ENCODE measurements around the gene DEFB126. TPM values are rescaled to one million over a fixed set of nuclear protein-coding genes. Genes with fewer than 3 reads are reported as not detected.

Gene DEFB126
- total and polyA plus RNA-seq, 9 donors, result not detected

DNA sequence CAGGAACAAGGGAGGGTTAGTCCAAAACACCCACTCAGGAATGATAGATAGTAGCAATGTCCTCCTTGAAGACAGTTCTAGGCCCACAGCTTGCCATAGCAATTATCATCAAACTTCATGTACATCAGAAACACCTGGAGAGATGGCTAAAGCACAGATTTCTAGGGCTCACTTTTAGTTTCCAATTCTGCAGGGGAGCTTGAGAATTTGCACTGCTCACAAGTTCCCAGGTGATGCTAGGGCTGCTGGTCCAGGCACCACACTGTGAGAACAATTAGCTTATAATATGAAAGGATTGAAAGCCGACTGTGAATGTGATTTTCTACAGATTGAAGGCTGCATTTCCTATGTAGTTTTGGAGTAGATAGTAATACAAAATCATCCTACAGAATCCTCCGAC is 3.5 kb downstream of the DEFB126 start:
- H3K27ac ChIP-seq (ENCODE audit: low read length), result no peak overlapping the region
- no peaks in the 10 kb centered on the region for H3K36me3 ChIP-seq (ENCODE audit: control insufficient read depth, insufficient read depth, low read length)
- no peaks in the 10 kb centered on the region for H3K4me1 ChIP-seq (ENCODE audit: control insufficient read depth, insufficient read depth, low read length)
- DNase-seq, result no peak
- no CpG with 5 or more reads among the region's 2 CpGs for WGBS (ENCODE audit: insufficient coverage)
- peaks cover 9% of the 10 kb centered on the region for H3K27me3 ChIP-seq (ENCODE audit: control insufficient read depth, insufficient read depth, low read length)
- no peak overlapping the region for H3K4me3 ChIP-seq (ENCODE audit: low read length)
- no peaks in the 10 kb centered on the region for H3K9me3 ChIP-seq (replicated peaks; ENCODE audit: control insufficient read depth, low read depth, low read length)

- no CpG with 5 or more reads among the region's 1 CpG for WGBS (ENCODE audit: insufficient coverage)
- Histone ChIP-seq H3K27me3 (ENCODE audit: control insufficient read depth, insufficient read depth, low read length) (peaks cover 4% of the 10 kb centered on the region), H3K4me3 (ENCODE audit: low read length) (no peak overlapping the region), H3K27ac (ENCODE audit: low read length) (no peak overlapping the region), H3K36me3 (ENCODE audit: control insufficient read depth, insufficient read depth, low read length) (no peaks in the 10 kb centered on the region), H3K9me3 (replicated peaks; ENCODE audit: control insufficient read depth, low read depth, low read length) (no peaks in the 10 kb centered on the region), H3K4me1 (ENCODE audit: control insufficient read depth, insufficient read depth, low read length) (no peaks in the 10 kb centered on the region)
- DNase-seq, result no peak
Measured at GRCh38 chr20:152131-152530, 9.7 kb downstream of the DEFB126 start.

DNA sequence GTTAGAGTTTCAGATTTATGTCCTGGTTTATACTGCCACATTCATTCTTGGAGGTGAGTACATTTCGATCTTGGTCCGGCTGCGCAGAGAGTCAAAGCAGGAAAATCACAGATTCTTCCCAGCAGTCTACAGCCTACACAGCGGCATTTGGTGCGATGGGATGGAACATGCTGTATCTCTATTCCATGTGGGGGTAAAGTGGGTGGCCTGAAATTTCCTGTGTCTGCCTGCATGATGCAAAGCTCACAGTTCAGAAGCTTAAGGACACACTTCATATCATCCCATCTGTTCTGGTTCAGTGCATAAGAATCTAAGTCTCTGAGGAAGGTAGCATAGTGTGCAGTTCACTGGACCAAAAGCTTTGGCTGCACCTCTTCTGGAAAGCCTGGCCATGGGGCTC is 14.8 kb downstream of the DEFB126 start, which contains the start of gene DEFB127:
DEFB127 (plus strand) TSS at position 301 of the 400 bp plus-strand sequence; CDS start at position 392, 91 bp downstream.
- Histone ChIP-seq H3K4me3 (ENCODE audit: low read length) (no peak within 1 kb of the TSS), H3K27me3 (ENCODE audit: control insufficient read depth, insufficient read depth, low read length) (no peaks in the 10 kb centered on the region), H3K4me1 (ENCODE audit: control insufficient read depth, insufficient read depth, low read length) (no peaks in the 10 kb centered on the region), H3K36me3 (ENCODE audit: control insufficient read depth, insufficient read depth, low read length) (no peaks in the 10 kb centered on the region), H3K9me3 (replicated peaks; ENCODE audit: control insufficient read depth, low read depth, low read length) (no peaks in the 10 kb centered on the region), H3K27ac (ENCODE audit: low read length) (no peak within 1 kb of the TSS)
- DNase-seq, result no peak
- no CpG with 5 or more reads among the region's 5 CpGs for WGBS (ENCODE audit: insufficient coverage)

DNA sequence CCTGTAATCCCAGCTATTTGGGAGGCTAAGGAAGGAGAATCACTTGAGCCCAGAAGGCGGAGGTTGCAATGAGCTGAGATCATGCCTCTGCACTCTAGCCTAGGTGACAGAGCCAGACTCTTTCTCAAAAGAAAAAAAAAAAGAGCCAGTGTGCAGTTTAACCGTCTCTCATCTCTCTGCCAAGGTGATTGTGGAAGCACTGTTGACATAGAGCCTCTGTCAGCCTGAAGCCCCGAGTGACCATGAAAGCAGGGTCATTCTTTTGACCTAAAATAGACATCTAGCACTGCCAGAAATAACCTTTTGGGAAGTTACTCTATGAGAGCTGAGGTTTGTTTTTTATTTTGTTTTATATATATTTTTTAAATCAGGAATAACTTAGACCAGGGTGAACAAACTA is 22.2 kb downstream of the DEFB126 start:
- no peaks in the 10 kb centered on the region for H3K9me3 ChIP-seq (replicated peaks; ENCODE audit: control insufficient read depth, low read depth, low read length)
- no peaks in the 10 kb centered on the region for H3K27me3 ChIP-seq (ENCODE audit: control insufficient read depth, insufficient read depth, low read length)
- no peak overlapping the region for H3K4me3 ChIP-seq (ENCODE audit: low read length)
- no peak for DNase-seq
- no peaks in the 10 kb centered on the region for H3K36me3 ChIP-seq (ENCODE audit: control insufficient read depth, insufficient read depth, low read length)
- no peak overlapping the region for H3K27ac ChIP-seq (ENCODE audit: low read length)
- 29% methylated on average over 1 of the region's 3 CpGs for WGBS (ENCODE audit: insufficient coverage)
- no peaks in the 10 kb centered on the region for H3K4me1 ChIP-seq (ENCODE audit: control insufficient read depth, insufficient read depth, low read length)

- no peak for DNase-seq
- WGBS (ENCODE audit: insufficient coverage), result 40% methylated on average over 1 of the region's 2 CpGs
- no peaks in the 10 kb centered on the region for H3K4me1 ChIP-seq (ENCODE audit: control insufficient read depth, insufficient read depth, low read length)
- H3K36me3 ChIP-seq (ENCODE audit: control insufficient read depth, insufficient read depth, low read length), result no peaks in the 10 kb centered on the region
- H3K4me3 ChIP-seq (ENCODE audit: low read length), result no peak overlapping the region
- H3K27me3 ChIP-seq (ENCODE audit: control insufficient read depth, insufficient read depth, low read length), result no peaks in the 10 kb centered on the region
- no peak overlapping the region for H3K27ac ChIP-seq (ENCODE audit: low read length)
- H3K9me3 ChIP-seq (replicated peaks; ENCODE audit: control insufficient read depth, low read depth, low read length), result no peaks in the 10 kb centered on the region
Measured at GRCh38 chr20:168876-169275, 26.5 kb downstream of the DEFB126 start.

- Histone ChIP-seq H3K27me3 (ENCODE audit: control insufficient read depth, insufficient read depth, low read length) (no peaks in the 10 kb centered on the region), H3K27ac (ENCODE audit: low read length) (no peak overlapping the region), H3K4me1 (ENCODE audit: control insufficient read depth, insufficient read depth, low read length) (no peaks in the 10 kb centered on the region), H3K9me3 (replicated peaks; ENCODE audit: control insufficient read depth, low read depth, low read length) (no peaks in the 10 kb centered on the region), H3K36me3 (ENCODE audit: control insufficient read depth, insufficient read depth, low read length) (no peaks in the 10 kb centered on the region), H3K4me3 (ENCODE audit: low read length) (no peak overlapping the region)
- no CpG with 5 or more reads among the region's 2 CpGs for WGBS (ENCODE audit: insufficient coverage)
- no peak for DNase-seq
Measured at GRCh38 chr20:184288-184687, 41.9 kb downstream of the DEFB126 start.

DNA sequence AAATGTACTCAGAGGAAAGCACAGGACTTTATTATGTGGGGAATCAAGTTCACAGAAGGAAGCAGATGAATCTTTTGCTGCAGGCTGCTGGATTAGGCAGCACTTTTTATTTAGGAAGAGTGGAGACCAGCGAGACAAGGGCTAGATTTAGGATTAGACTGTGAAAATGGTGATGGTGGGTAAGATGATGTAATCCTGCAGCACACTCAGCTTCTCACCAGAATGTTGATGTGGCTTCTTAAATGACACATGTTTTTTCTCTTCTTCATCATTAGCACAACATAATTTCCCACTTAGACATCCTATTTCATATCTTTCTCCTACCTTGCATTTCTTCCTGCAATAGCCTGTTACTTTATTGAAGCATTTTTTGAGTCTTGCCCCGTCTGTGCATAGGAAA is 45.3 kb downstream of the DEFB126 start:
- Histone ChIP-seq H3K9me3 (replicated peaks; ENCODE audit: control insufficient read depth, low read depth, low read length) (no peaks in the 10 kb centered on the region), H3K27me3 (ENCODE audit: control insufficient read depth, insufficient read depth, low read length) (no peaks in the 10 kb centered on the region), H3K4me1 (ENCODE audit: control insufficient read depth, insufficient read depth, low read length) (no peaks in the 10 kb centered on the region), H3K4me3 (ENCODE audit: low read length) (no peak overlapping the region), H3K36me3 (ENCODE audit: control insufficient read depth, insufficient read depth, low read length) (no peaks in the 10 kb centered on the region), H3K27ac (ENCODE audit: low read length) (no peak overlapping the region)
- no peak for DNase-seq
- WGBS (ENCODE audit: insufficient coverage), result no CpG with 5 or more reads among the region's 2 CpGs

- DNase-seq, result no peak
- Histone ChIP-seq H3K4me1 (ENCODE audit: control insufficient read depth, insufficient read depth, low read length) (no peaks in the 10 kb centered on the region), H3K9me3 (replicated peaks; ENCODE audit: control insufficient read depth, low read depth, low read length) (no peaks in the 10 kb centered on the region), H3K4me3 (ENCODE audit: low read length) (no peak within 1 kb of the TSS), H3K36me3 (ENCODE audit: control insufficient read depth, insufficient read depth, low read length) (no peaks in the 10 kb centered on the region), H3K27ac (ENCODE audit: low read length) (no peak within 1 kb of the TSS), H3K27me3 (ENCODE audit: control insufficient read depth, insufficient read depth, low read length) (no peaks in the 10 kb centered on the region)
- WGBS (ENCODE audit: insufficient coverage), result 83% methylated on average over 2 of the region's 7 CpGs
Measured at GRCh38 chr20:189611-190010, 47.2 kb downstream of the DEFB126 start, which contains the start of gene DEFB128. TSS of gene DEFB128 (minus strand) at chr20:189711. CDS start at chr20:189623, 88 bp downstream.

Other genes with a start within 250 kb of the DEFB126 start
- gene DEFB125, start 54.9 kb upstream of the DEFB126 start, total RNA-seq, result not detected
- gene DEFB125, start 54.9 kb upstream of the DEFB126 start, polyA plus RNA-seq (ENCODE audit: insufficient read depth in 1 of 8, insufficient read length in 8 of 8, low replicate concordance in 1 of 8), result not detected
- not detected for gene DEFB127, start 14.9 kb downstream of the DEFB126 start, total RNA-seq
- gene DEFB127, start 14.9 kb downstream of the DEFB126 start, polyA plus RNA-seq (ENCODE audit: insufficient read depth in 1 of 8, insufficient read length in 8 of 8, low replicate concordance in 1 of 8), result under 1 TPM in 1 of 8 donors, not detected in 7; 0.41 TPM
- not detected for gene DEFB128, start 47.1 kb downstream of the DEFB126 start, total RNA-seq
- gene DEFB128, start 47.1 kb downstream of the DEFB126 start, polyA plus RNA-seq (ENCODE audit: insufficient read depth in 1 of 8, insufficient read length in 8 of 8, low replicate concordance in 1 of 8), result not detected
- not detected for gene DEFB129, start 84.7 kb downstream of the DEFB126 start, total RNA-seq
- gene DEFB129, start 84.7 kb downstream of the DEFB126 start, polyA plus RNA-seq (ENCODE audit: insufficient read depth in 1 of 8, insufficient read length in 8 of 8, low replicate concordance in 1 of 8), result not detected
- gene DEFB132, start 115.1 kb downstream of the DEFB126 start, total RNA-seq, result not detected
- not detected for gene DEFB132, start 115.1 kb downstream of the DEFB126 start, polyA plus RNA-seq (ENCODE audit: insufficient read depth in 1 of 8, insufficient read length in 8 of 8, low replicate concordance in 1 of 8)
- gene C20orf96, start 148.2 kb downstream of the DEFB126 start, total RNA-seq, result 2.9 TPM
- gene C20orf96, start 148.2 kb downstream of the DEFB126 start, polyA plus RNA-seq (ENCODE audit: insufficient read depth in 1 of 8, insufficient read length in 8 of 8, low replicate concordance in 1 of 8), result 10 to 100 TPM in 6 of 8 donors, 1 to 10 TPM in 2; 9.4 to 14.0 (median 12.4) TPM
- 22.4 TPM for gene ZCCHC3, start 155.0 kb downstream of the DEFB126 start, total RNA-seq
- gene ZCCHC3, start 155.0 kb downstream of the DEFB126 start, polyA plus RNA-seq (ENCODE audit: insufficient read depth in 1 of 8, insufficient read length in 8 of 8, low replicate concordance in 1 of 8), result 10 to 100 TPM; 29.2 to 41.4 (median 37.2) TPM
- gene SOX12, start 183.0 kb downstream of the DEFB126 start, total RNA-seq, result 5.9 TPM
- gene SOX12, start 183.0 kb downstream of the DEFB126 start, polyA plus RNA-seq (ENCODE audit: insufficient read depth in 1 of 8, insufficient read length in 8 of 8, low replicate concordance in 1 of 8), result 10 to 100 TPM; 19.9 to 27.7 (median 25.3) TPM
- 12.4 TPM for gene NRSN2, start 204.5 kb downstream of the DEFB126 start, total RNA-seq
- gene NRSN2, start 204.5 kb downstream of the DEFB126 start, polyA plus RNA-seq (ENCODE audit: insufficient read depth in 1 of 8, insufficient read length in 8 of 8, low replicate concordance in 1 of 8), result 10 to 100 TPM; 28.3 to 33.6 (median 31.2) TPM
- gene TRIB3, start 238.2 kb downstream of the DEFB126 start, total RNA-seq, result 3.5 TPM
- gene TRIB3, start 238.2 kb downstream of the DEFB126 start, polyA plus RNA-seq (ENCODE audit: insufficient read depth in 1 of 8, insufficient read length in 8 of 8, low replicate concordance in 1 of 8), result 1 to 10 TPM; 2.8 to 5.7 (median 4.0) TPM

Measured in muscle of leg (tissue), 11 donors.